HCT116 (cell line): Measurements from ENCODE around the gene IFT22. TPM values are rescaled to one million over a fixed set of nuclear protein-coding genes. Genes with fewer than 3 reads are reported as not detected.

Source experiments
- ATAC-seq: fragments of 200-7000 bp; cut with Tn5 transposase; 2 replicates; pipeline ENCODE4 v1.9.1; 2020; ENCODE audit warnings: mild to moderate bottlenecking, moderate library complexity
- BruUV-seq: library from RNA; stranded (reverse); fragments of 400-500 nt; replicated peaks from 2 replicates; lab custom pipeline; 2021; lab: Mats Ljungman, UMichigan
- CTCF ChIA-PET: fragments of 300-600 bp; sonication (Branson Sonifier 250); formaldehyde crosslinking; loops from one replicate; lab custom pipeline; 2021; ENCODE audit warnings: antibody characterized with exemption; lab: Charles Lee
- POLR2A ChIA-PET: fragments of 300-600, 350-600 bp; sonication (Branson Sonifier 250); formaldehyde crosslinking; loops from one replicate; lab custom pipeline; 2021; ENCODE audit warnings: antibody characterized with exemption; lab: Charles Lee
- RAD21 ChIA-PET, 2 experiments: fragments of 300-600 bp; sonication (Branson Sonifier 250); formaldehyde crosslinking; loops; one replicate each; lab custom pipeline; 2023; ENCODE audit warnings: low total read pairs in 2 of 2; ENCODE audit not compliant: uncharacterized antibody in 2 of 2, unreplicated experiment in 2 of 2, low non-redundant PET in 1 of 2; lab: Charles Lee
- DNase-seq: peaks from one replicate; pipeline ENCODE4 v3.0.0-alpha.2; 2010; ENCODE audit warnings: low read depth, low spot score
- H2AFZ ChIP-seq: fragments of 200-600 bp; shearing (Covaris generic), sonication (generic); 2 replicates; pipeline ENCODE4 v1.6.1; 2017; ENCODE audit warnings: low read depth, mixed run types, mixed read lengths, antibody characterized with exemption, low read length; ENCODE audit not compliant: poor library complexity, severe bottlenecking
- H3K27ac ChIP-seq: 2 replicates; pipeline ENCODE4 v1.5.1; 2012; ENCODE audit warnings: low read depth, low read length
- H3K27me3 ChIP-seq: fragments of 200-600 bp; sonication (generic); 2 replicates; pipeline ENCODE4 v1.6.1; 2016; ENCODE audit warnings: mixed run types, low read length, mixed read lengths; ENCODE audit not compliant: insufficient read depth
- H3K36me3 ChIP-seq, 2 experiments: fragments of 200-500 bp in 1 of 2; fragments of 200-600 bp in 1 of 2; sonication (Bioruptor generic) in 1 of 2; sonication (generic) in 1 of 2; 2 replicates each; pipeline versions ENCODE4 v1.5.1 to v1.6.1; 2014 to 2016; ENCODE audit warnings: low read length in 2 of 2, inconsistent platforms in 1 of 2, mixed read lengths in 1 of 2, mixed run types in 1 of 2; ENCODE audit not compliant: insufficient read depth in 2 of 2, control insufficient read depth in 1 of 2
- H3K4me1 ChIP-seq, 2 experiments: fragments of 200-600 bp in 1 of 2; sonication (generic) in 1 of 2; 2 replicates each; pipeline versions ENCODE4 v1.5.1 to v1.6.1; 2012 to 2017; ENCODE audit warnings: low read length in 2 of 2, inconsistent platforms in 1 of 2, mild to moderate bottlenecking in 1 of 2, mixed read lengths in 1 of 2, mixed run types in 1 of 2, moderate library complexity in 1 of 2; ENCODE audit not compliant: insufficient read depth in 2 of 2, control insufficient read depth in 1 of 2
- H3K4me2 ChIP-seq: fragments of 200-600 bp; sonication (generic); 2 replicates; pipeline ENCODE4 v1.6.1; 2017; ENCODE audit warnings: mixed run types, low read length, mixed read lengths
- H3K4me3 ChIP-seq, 2 experiments: fragments of 200-600 bp in 1 of 2; sonication (generic) in 1 of 2; replicated peaks in 1 of 2; 2 replicates each; pipeline ENCODE4 v1.5.1; 2011 to 2016; ENCODE audit warnings: low read length in 2 of 2, control low read depth in 1 of 2, low read depth in 1 of 2, mild to moderate bottlenecking in 1 of 2, mixed read lengths in 1 of 2, mixed run types in 1 of 2
- H3K79me2 ChIP-seq: fragments of 200-600 bp; sonication (generic); 2 replicates; pipeline ENCODE4 v1.6.1; 2017; ENCODE audit warnings: mild to moderate bottlenecking, mixed run types, low read length, moderate library complexity, mixed read lengths; ENCODE audit not compliant: insufficient read depth
- H3K9ac ChIP-seq: fragments of 200-600 bp; sonication (generic); 2 replicates; pipeline ENCODE4 v1.6.1; 2016; ENCODE audit warnings: low read length, mixed read lengths
- H3K9me2 ChIP-seq: fragments of 200-600 bp; sonication (generic), shearing (Covaris generic); 2 replicates; pipeline ENCODE4 v1.6.1; 2017; ENCODE audit warnings: mixed run types, mild to moderate bottlenecking, moderate library complexity; ENCODE audit not compliant: insufficient read depth
- H3K9me3 ChIP-seq, 2 experiments: fragments of 200-500 bp in 1 of 2; fragments of 200-600 bp in 1 of 2; sonication (Bioruptor generic) in 1 of 2; sonication (generic) in 1 of 2; 2 replicates each; pipeline ENCODE4 v1.6.1; 2014 to 2017; ENCODE audit warnings: low read length in 2 of 2, mixed read lengths in 2 of 2, inconsistent platforms in 1 of 2, low read depth in 1 of 2, mild to moderate bottlenecking in 1 of 2, mixed run types in 1 of 2, moderate library complexity in 1 of 2; ENCODE audit not compliant: control insufficient read depth in 1 of 2, insufficient read depth in 1 of 2
- H4K20me1 ChIP-seq: fragments of 200-600 bp; sonication (generic), shearing (Covaris generic); 2 replicates; pipeline ENCODE4 v1.6.1; 2017; ENCODE audit warnings: mixed run types, mild to moderate bottlenecking, moderate library complexity; ENCODE audit not compliant: insufficient read depth
- CEBPB ChIP-seq: IDR thresholded peaks from 2 replicates; pipeline ENCODE4 v1.6.1; 2012; ENCODE audit warnings: low read depth
- CTCF ChIP-seq, 3 experiments: fragments of 200-600 bp in 1 of 3; sonication (generic) in 1 of 3; IDR thresholded peaks in 2 of 3; conservative IDR thresholded peaks in 1 of 3; 2 replicates each; pipeline ENCODE4 v1.5.1; 2012 to 2017; ENCODE audit warnings: low read depth in 2 of 3, low read length in 2 of 3, antibody characterized with exemption in 1 of 3, borderline replicate concordance in 1 of 3, control low read depth in 1 of 3, mild to moderate bottlenecking in 1 of 3, mixed read lengths in 1 of 3, mixed run types in 1 of 3, moderate library complexity in 1 of 3; ENCODE audit not compliant: insufficient read depth in 1 of 3
- ELF1 ChIP-seq: IDR thresholded peaks from 2 replicates; pipeline ENCODE4 v1.6.1; 2012; ENCODE audit warnings: low read depth, borderline replicate concordance
- EZH2phosphoT487 ChIP-seq: fragments of 200-600 bp; IDR thresholded peaks from 2 replicates; pipeline ENCODE4 v1.6.1; 2018; ENCODE audit warnings: antibody characterized with exemption, borderline replicate concordance
- FOSL1 ChIP-seq: IDR thresholded peaks from 2 replicates; pipeline ENCODE4 v1.6.1; 2012; ENCODE audit warnings: low read depth
- MAX ChIP-seq: IDR thresholded peaks from 2 replicates; pipeline ENCODE4 v1.6.1; 2012
- POLR2AphosphoS5 ChIP-seq: IDR thresholded peaks from 2 replicates; pipeline ENCODE4 v1.6.1; 2011; ENCODE audit warnings: mild to moderate bottlenecking, low read depth, low read length, moderate library complexity
- RAD21 ChIP-seq: IDR thresholded peaks from 2 replicates; pipeline ENCODE4 v1.6.1; 2012; ENCODE audit warnings: low read depth, mild to moderate bottlenecking
- SIN3A ChIP-seq: IDR thresholded peaks from 2 replicates; pipeline ENCODE4 v1.6.1; 2012; ENCODE audit warnings: low read depth
- SP1 ChIP-seq: IDR thresholded peaks from 2 replicates; pipeline ENCODE4 v1.6.1; 2012; ENCODE audit warnings: low read depth
- SRF ChIP-seq: IDR thresholded peaks from 2 replicates; pipeline ENCODE4 v1.6.1; 2012; ENCODE audit warnings: low read depth
- YY1 ChIP-seq: IDR thresholded peaks from 2 replicates; pipeline ENCODE4 v1.6.1; 2011; ENCODE audit warnings: low read length, low read depth, moderate library complexity, mild to moderate bottlenecking; ENCODE audit not compliant: insufficient replicate concordance; ENCODE audit errors: extremely low read depth
- intact Hi-C: fragments of 100-400 bp; cut with micrococcal nuclease; formaldehyde crosslinking; loops from 2 replicates; pipeline ENCODE4 v1.10.0; 2022
- total RNA-seq: library from RNA; stranded (reverse); gene quantifications from one replicate; pipeline ENCODE4 v1.2.1, GENCODE V29; 2021; ENCODE audit not compliant: unreplicated experiment

IFT22 gene
- total RNA-seq, 1 experiment from 2014 or later = 27.2 TPM

- H3K9me2 ChIP-seq = no peaks in the 10 kb centered on the region
- peaks cover 5 to 16% of the 10 kb centered on the region in 2 experiments; a peak in 3 of 4 replicates for H3K4me1 ChIP-seq
- no peak overlapping the region for H3K9ac ChIP-seq
- no peaks in the 10 kb centered on the region for H3K27me3 ChIP-seq
- DNase-seq (no peak), ATAC-seq (no peak)
- TF ChIP-seq RAD21 = no peak
- TF ChIP-seq FOSL1 = no peak
- no peak for TF ChIP-seq CTCF (IDR thresholded peaks at IDR 0.05 in 2 of 3, conservative IDR thresholded peaks at IDR 0.05 in 1 of 3; ENCODE audit: borderline replicate concordance in 1 of 3, insufficient read depth in 1 of 3, low read depth in 2 of 3, low read length in 2 of 3)
- no peak for TF ChIP-seq ELF1
- no peak for TF ChIP-seq SRF
- TF ChIP-seq SIN3A = no peak
- no peak for TF ChIP-seq SP1
- no peak for TF ChIP-seq POLR2AphosphoS5
- no peak for TF ChIP-seq MAX
- TF ChIP-seq EZH2phosphoT487 = no peak
- no peak for TF ChIP-seq CEBPB
- TF ChIP-seq YY1 = no peak
- ChIA-PET RAD21 (no interaction called here), POLR2A (no interaction called here), CTCF (interaction anchor here (1.8 kb wide), 1 partner anchor 24 kb away, joined by 7 read pairs; no protein-coding TSS in a partner anchor)
- H3K4me2 ChIP-seq = no peak overlapping the region
- BruUV-seq = no TSS peak
- H3K79me2 ChIP-seq = peaks cover 29% of the 10 kb centered on the region
- no peaks in the 10 kb centered on the region; a peak in 1 of 4 replicates for H3K9me3 ChIP-seq
- H3K27ac ChIP-seq = no peak overlapping the region
- H3K36me3 ChIP-seq = peaks cover 9 to 12% of the 10 kb centered on the region in 2 experiments; a peak in 3 of 4 replicates
- no peaks in the 10 kb centered on the region for H4K20me1 ChIP-seq
- intact Hi-C loops = no loop called here
- H3K4me3 ChIP-seq = no peak overlapping the region
- H2AFZ ChIP-seq = no peak overlapping the region
These were observed 15.3 kb downstream of the IFT22 start for GRCh38 chr7:101306307-101306706.
